HepG2 (cell line): ENCODE data around the gene SEC62. TPM values are rescaled to one million over a fixed set of nuclear protein-coding genes. Genes with fewer than 3 reads are reported as not detected.

Experiments used
- ATAC-seq: fragments of 200-7000 bp; cut with Tn5 transposase; 3 replicates; pipeline ENCODE4 v1.9.1; 2020; ENCODE audit warnings: mild to moderate bottlenecking, moderate library complexity
- BruUV-seq: library from RNA; stranded (reverse); fragments of 400-500 nt; replicated peaks from 2 replicates; lab custom pipeline; 2021; lab: Mats Ljungman, UMichigan
- CTCF ChIA-PET: fragments of 300-600 bp; formaldehyde crosslinking; extraction: SDS; loops from one replicate; lab custom pipeline; 2021; ENCODE audit warnings: low total read pairs, inconsistent platforms, low intra/inter-chr PET ratio; lab: Yijun Ruan, JAX
- POLR2A ChIA-PET: fragments of 350-600 bp; sonication (Branson Sonifier 250); formaldehyde crosslinking; loops from one replicate; lab custom pipeline; 2020; ENCODE audit warnings: antibody characterized with exemption, inconsistent platforms; lab: Yijun Ruan, JAX
- DNase-seq: peaks from one replicate; pipeline ENCODE4 v3.0.0-alpha.2; 2015; ENCODE audit warnings: low spot score
- FAIRE-seq: peaks from 3 replicates; lab custom pipeline; 2011; peaks lifted over from hg19 to GRCh38; lab: Jason Lieb, UNC
- H2AFZ ChIP-seq: one replicate; pipeline ENCODE4 v1.6.1; 2011; ENCODE audit warnings: low read length, inconsistent platforms
- H3K27ac ChIP-seq: fragments of 300-600 bp; 3 replicates; pipeline ENCODE4 v1.8.0; 2011; ENCODE audit warnings: mixed run types, mild to moderate bottlenecking, mixed read lengths, low read length, inconsistent platforms; ENCODE audit not compliant: insufficient read depth; ENCODE audit errors: extremely low read length
- H3K27me3 ChIP-seq, 2 experiments: fragments of 200-600 bp in 1 of 2; 2 replicates in 1 of 2; 3 replicates in 1 of 2; pipeline versions ENCODE4 v1.6.0 to v1.8.0; 2011; ENCODE audit warnings: low read length in 2 of 2, mild to moderate bottlenecking in 2 of 2, moderate library complexity in 2 of 2, inconsistent platforms in 1 of 2; ENCODE audit not compliant: insufficient read depth in 2 of 2, control insufficient read depth in 1 of 2
- H3K36me3 ChIP-seq, 2 experiments: fragments of 200-600 bp in 1 of 2; replicated peaks in 1 of 2; 2 replicates in 1 of 2; 3 replicates in 1 of 2; pipeline versions ENCODE4 v1.5.1 to v1.8.0; 2011; ENCODE audit warnings: low read length in 2 of 2, inconsistent platforms in 1 of 2; ENCODE audit not compliant: insufficient read depth in 2 of 2, control insufficient read depth in 1 of 2
- H3K4me1 ChIP-seq: 2 replicates; pipeline ENCODE4 v1.5.1; 2012; ENCODE audit warnings: low read length, inconsistent platforms; ENCODE audit not compliant: insufficient read depth
- H3K4me2 ChIP-seq: 2 replicates; pipeline ENCODE4 v1.6.0; 2011; ENCODE audit warnings: low read depth, low read length, inconsistent platforms
- H3K4me3 ChIP-seq, 3 experiments: fragments of 200-600 bp in 1 of 3; sonication (generic), shearing (Covaris generic) in 1 of 3; replicated peaks in 1 of 3; 2 replicates each; pipeline ENCODE4 v1.5.1; 2011 to 2016; ENCODE audit warnings: low read length in 3 of 3, inconsistent platforms in 2 of 3, low read depth in 2 of 3, mild to moderate bottlenecking in 2 of 3, control low read depth in 1 of 3, mixed read lengths in 1 of 3; ENCODE audit not compliant: insufficient read depth in 1 of 3
- H3K79me2 ChIP-seq: one replicate; pipeline ENCODE4 v1.6.1; 2011; ENCODE audit warnings: low read length, inconsistent platforms; ENCODE audit not compliant: insufficient read depth
- H3K9ac ChIP-seq: 2 replicates; pipeline ENCODE4 v1.6.0; 2011; ENCODE audit warnings: mild to moderate bottlenecking, low read depth, low read length, inconsistent platforms; ENCODE audit not compliant: insufficient read depth
- H3K9me3 ChIP-seq: 2 replicates; pipeline ENCODE4 v1.5.1; 2012; ENCODE audit warnings: mild to moderate bottlenecking, low read length
- H4K20me1 ChIP-seq: 2 replicates; pipeline ENCODE4 v1.6.0; 2011; ENCODE audit warnings: inconsistent platforms, mild to moderate bottlenecking, low read length, moderate library complexity; ENCODE audit not compliant: insufficient read depth
- ARID5B ChIP-seq: IDR thresholded peaks from 2 replicates; pipeline ENCODE4 v1.4.0; 2020; ENCODE audit warnings: mild to moderate bottlenecking, missing genetic modification reagents
- ATF7 ChIP-seq, 2 experiments: fragments of 450-650 bp in 1 of 2; sonication (generic) in 1 of 2; formaldehyde crosslinking in 1 of 2; IDR thresholded peaks; 2 replicates each; pipeline versions ENCODE4 v1.4.0 to v1.6.1; 2016 to 2020; ENCODE audit warnings: antibody characterized with exemption in 1 of 2, mild to moderate bottlenecking in 1 of 2, missing genetic modification reagents in 1 of 2
- ETS1 ChIP-seq: sonication (generic); formaldehyde crosslinking; IDR thresholded peaks from 2 replicates; pipeline ENCODE4 v1.4.0; 2020; ENCODE audit warnings: missing genetic modification reagents
- HDAC6 ChIP-seq: fragments of 200-600 bp; sonication (generic); IDR thresholded peaks from 2 replicates; pipeline ENCODE4 v1.7.0; 2017; ENCODE audit warnings: mild to moderate bottlenecking, antibody characterized with exemption, low read length, low read depth
- MXD4 ChIP-seq: IDR thresholded peaks from 2 replicates; pipeline ENCODE4 v1.6.1; 2016; ENCODE audit warnings: mild to moderate bottlenecking, missing biosample characterization, missing genetic modification reagents
- REL ChIP-seq: sonication (generic); formaldehyde crosslinking; conservative IDR thresholded peaks from 2 replicates; pipeline ENCODE4 v1.8.0; 2022; ENCODE audit warnings: mild to moderate bottlenecking, missing genetic modification reagents, moderate library complexity
- ZNF12 ChIP-seq: sonication (generic); formaldehyde crosslinking; IDR thresholded peaks from 2 replicates; pipeline ENCODE4 v1.5.0; 2020; ENCODE audit warnings: missing genetic modification reagents
- ZNF207 ChIP-seq: fragments of 450-650 bp; IDR thresholded peaks from 2 replicates; pipeline ENCODE4 v1.6.1; 2016; ENCODE audit warnings: antibody characterized with exemption, borderline replicate concordance
- ZNF460 ChIP-seq: sonication (generic); formaldehyde crosslinking; IDR thresholded peaks from 2 replicates; pipeline ENCODE4 v1.5.1; 2020; ENCODE audit warnings: missing genetic modification reagents, mild to moderate bottlenecking, borderline replicate concordance
- ZNF496 ChIP-seq: sonication (generic); formaldehyde crosslinking; IDR thresholded peaks from 2 replicates; pipeline ENCODE4 v1.8.1; 2023; ENCODE audit warnings: mild to moderate bottlenecking, moderate library complexity, missing genetic modification reagents; ENCODE audit not compliant: insufficient replicate concordance
- ZNF580 ChIP-seq: IDR thresholded peaks from 2 replicates; pipeline ENCODE4 v1.6.1; 2016; ENCODE audit warnings: low read depth, borderline replicate concordance
- ZNF879 ChIP-seq: sonication (generic); formaldehyde crosslinking; IDR thresholded peaks from 2 replicates; pipeline ENCODE4 v1.8.1; 2023; ENCODE audit warnings: missing genetic modification reagents
- WGBS: methylation state at CpG from one replicate; pipeline ENCODE4 v1.1.6; 2017; ENCODE audit warnings: low lambda C conversion rate; 5-methylcytosine and 5-hydroxymethylcytosine counted together
- in situ Hi-C: cut with HindIII; loops from 2 replicates; pipeline ENCODE4 v1.10.0; 2017; ENCODE audit warnings: low pct_unique_long_range_greater_than_20kb; ENCODE audit not compliant: extremely low pct_ligation_motif_present
- intact Hi-C: fragments of 100-400 bp; cut with micrococcal nuclease; formaldehyde crosslinking; loops from one replicate; pipeline ENCODE4 v1.10.0; 2022; ENCODE audit not compliant: unreplicated experiment
- polyA plus RNA-seq, 8 experiments: library from polyadenylated mRNA; depleted of rRNA in 3 of 8; stranded (reverse) in 7 of 8; unstranded in 1 of 8; fragments of >200 nt; fragmentation: Illumina TruSeq in 4 of 8; extraction: Trizol in 4 of 8; gene quantifications; 2 replicates each; pipeline versions ENCODE4 v1.2.1 to v1.2.3, GENCODE V29; 2011 to 2016; ENCODE audit warnings: low read depth in 4 of 8, missing spikeins in 1 of 8, mixed read lengths in 1 of 8; ENCODE audit not compliant: insufficient read depth in 1 of 8
- total RNA-seq, 5 experiments: library from RNA; depleted of rRNA; stranded (reverse); fragments of >200 nt; fragmentation: Illumina TruSeq; extraction: Trizol; gene quantifications; 2 replicates each; pipeline ENCODE4 v1.2.3, GENCODE V29; 2016; ENCODE audit warnings: low read depth in 1 of 5

SEC62 gene
- total and polyA plus RNA-seq, 2 of the 13 experiments (the other 11 are each of a cell fraction or from before 2014, with no cell fraction given), result 54.0 to 68.7 TPM

- TF ChIP-seq ZNF580 (CRISPR knock-in tag) (no peak), ETS1 (no peak), ZNF207 (no peak), ZNF12 (CRISPR knock-in tag) (no peak), ZNF460 (CRISPR knock-in tag) (no peak), REL (no peak), ARID5B (CRISPR knock-in tag) (no peak)
These were observed 17.7 kb downstream of the SEC62 start (continued) for GRCh38 chr3:169984292-169984691.

GRCh38 chr3:169990431-169990830 lies 23.8 kb downstream of the SEC62 start:
- intact Hi-C loops, result no loop called here
- BruUV-seq, result no TSS peak
- Histone ChIP-seq H3K4me2 (no peak overlapping the region), H4K20me1 (no peaks in the 10 kb centered on the region), H3K27ac (no peak overlapping the region), H3K4me3 (no peak overlapping the region), H3K4me1 (no peaks in the 10 kb centered on the region), H3K36me3 (peaks cover 9 to 45% of the 10 kb centered on the region in 2 experiments), H3K9me3 (no peaks in the 10 kb centered on the region), H3K79me2 (no peaks in the 10 kb centered on the region), H3K9ac (no peak overlapping the region), H3K27me3 (no peaks in the 10 kb centered on the region), H2AFZ (no peak overlapping the region)
- no peak for TF ChIP-seq MXD4 (CRISPR knock-in tag)
- TF ChIP-seq ZNF879, result no peak
- TF ChIP-seq HDAC6, result no peak
- TF ChIP-seq ZNF496, result no peak
- peak; percentile 6; the same call in 1 of the 2 replicates for TF ChIP-seq ATF7 (IDR thresholded peaks at IDR 0.05)
- no peak for TF ChIP-seq ATF7 (CRISPR knock-in tag; IDR thresholded peaks at IDR 0.05)
- in situ Hi-C loops, result no loop called here
- FAIRE-seq (no peak), ATAC-seq (no peak), DNase-seq (no peak)
- 96% methylated on average over 4 of the region's 4 CpGs for WGBS
- ChIA-PET CTCF (no interaction called here), POLR2A (no interaction called here)
